Neural cell (in vitro differentiated cells): Measurements from ENCODE around the gene DUS1L. TPM values are rescaled to one million over a fixed set of nuclear protein-coding genes. Genes with fewer than 3 reads are reported as not detected.

Experiments used
- H2AFZ ChIP-seq: fragments of 200-600, 300-800 bp; sonication (generic), shearing (Covaris generic); 2 replicates; pipeline ENCODE4 v1.6.0; 2014; ENCODE audit warnings: low read depth, mild to moderate bottlenecking, antibody characterized with exemption, low read length, moderate library complexity
- H3F3A ChIP-seq: fragments of 200-600 bp; shearing (Covaris generic); 2 replicates; pipeline ENCODE4 v1.6.1; 2016; ENCODE audit warnings: mild to moderate bottlenecking, moderate library complexity, mixed read lengths, antibody characterized with exemption, low read length; ENCODE audit not compliant: insufficient read depth, poor library complexity, severe bottlenecking
- H3K27ac ChIP-seq: fragments of 200-600, 300-800 bp; sonication (generic), shearing (Covaris generic); 2 replicates; pipeline ENCODE4 v1.5.1; 2014; ENCODE audit warnings: mild to moderate bottlenecking, low read length, moderate library complexity
- H3K27me3 ChIP-seq: fragments of 300-800, 200-600 bp; sonication (generic), shearing (Covaris generic); 2 replicates; pipeline ENCODE4 v1.6.0; 2014; ENCODE audit warnings: mild to moderate bottlenecking, low read depth, low read length, moderate library complexity; ENCODE audit not compliant: insufficient read depth
- H3K36me3 ChIP-seq: fragments of 300-800, 200-600 bp; sonication (generic), shearing (Covaris generic); 2 replicates; pipeline ENCODE4 v1.5.1; 2014; ENCODE audit warnings: mild to moderate bottlenecking, antibody characterized with exemption, low read length, moderate library complexity; ENCODE audit not compliant: insufficient read depth
- H3K4me2 ChIP-seq: fragments of 300-800, 200-600 bp; sonication (generic), shearing (Covaris generic); 2 replicates; pipeline ENCODE4 v1.6.0; 2014; ENCODE audit warnings: mild to moderate bottlenecking, low read length
- H3K4me3 ChIP-seq: fragments of 300-800, 200-600 bp; sonication (generic), shearing (Covaris generic); 2 replicates; pipeline ENCODE4 v1.5.1; 2014; ENCODE audit warnings: mild to moderate bottlenecking, low read length, moderate library complexity
- H3K79me2 ChIP-seq: fragments of 200-600 bp; shearing (Covaris generic); replicated peaks from 2 replicates; pipeline ENCODE4 v1.6.0; 2014; ENCODE audit warnings: mild to moderate bottlenecking, low read length, moderate library complexity; ENCODE audit not compliant: insufficient read depth
- H3K9ac ChIP-seq: fragments of 300-800, 200-600 bp; sonication (generic), shearing (Covaris generic); 2 replicates; pipeline ENCODE4 v1.6.1; 2016; ENCODE audit warnings: mild to moderate bottlenecking, low read length, mixed read lengths
- H3K9me2 ChIP-seq: fragments of 200-600 bp; shearing (Covaris generic); 2 replicates; pipeline ENCODE4 v1.6.1; 2016; ENCODE audit warnings: mild to moderate bottlenecking, low read length, mixed read lengths; ENCODE audit not compliant: insufficient read depth
- H3K9me3 ChIP-seq: fragments of 200-600, 300-800 bp; sonication (generic), shearing (Covaris generic); 2 replicates; pipeline ENCODE4 v1.6.1; 2016; ENCODE audit warnings: mild to moderate bottlenecking, mixed run types, low read length, moderate library complexity, mixed read lengths
- H4K20me1 ChIP-seq: fragments of 200-600 bp; shearing (Covaris generic); 2 replicates; pipeline ENCODE4 v1.6.1; 2016; ENCODE audit warnings: mild to moderate bottlenecking, mixed run types; ENCODE audit not compliant: insufficient read depth
- EP300 ChIP-seq: fragments of 450-650 bp; conservative IDR thresholded peaks from 2 replicates; pipeline ENCODE4 v1.6.1; 2014; ENCODE audit warnings: antibody characterized with exemption, mild to moderate bottlenecking, moderate library complexity; ENCODE audit not compliant: poor library complexity, severe bottlenecking
- EZH2 ChIP-seq: fragments of 200-600, 300-800 bp; shearing (Covaris generic), sonication (generic); IDR thresholded peaks from 2 replicates; pipeline ENCODE4 v1.6.1; 2014; ENCODE audit warnings: antibody characterized with exemption, low read length, borderline replicate concordance, mild to moderate bottlenecking; ENCODE audit not compliant: insufficient read depth, poor library complexity, severe bottlenecking
- MXI1 ChIP-seq: fragments of 450-650 bp; conservative IDR thresholded peaks from 2 replicates; pipeline ENCODE4 v1.6.1; 2014; ENCODE audit warnings: antibody characterized with exemption, mild to moderate bottlenecking; ENCODE audit not compliant: poor library complexity, severe bottlenecking
- POLR2AphosphoS5 ChIP-seq: IDR thresholded peaks from 2 replicates; pipeline ENCODE4 v1.6.1; 2012
- RAD21 ChIP-seq: fragments of 450-650 bp; conservative IDR thresholded peaks from 2 replicates; pipeline ENCODE4 v1.6.1; 2014; ENCODE audit warnings: antibody characterized with exemption, mild to moderate bottlenecking, moderate library complexity
- SMC3 ChIP-seq: fragments of 450-650 bp; conservative IDR thresholded peaks from 2 replicates; pipeline ENCODE4 v1.6.1; 2014; ENCODE audit warnings: antibody characterized with exemption, mild to moderate bottlenecking, moderate library complexity; ENCODE audit not compliant: poor library complexity
- TAF1 ChIP-seq: IDR thresholded peaks from 2 replicates; pipeline ENCODE4 v1.6.1; 2012; ENCODE audit warnings: low read depth
- polyA plus RNA-seq: library from polyadenylated mRNA; depleted of rRNA; stranded (reverse); fragments of >200 nt; gene quantifications from 2 replicates; pipeline ENCODE4 v1.2.3, GENCODE V29; 2014
- TF ChIP-seq, protein P1 (sequence below): fragments of 450-650 bp; IDR thresholded peaks from 2 replicates; pipeline ENCODE4 v1.5.1; 2014; ENCODE audit warnings: antibody characterized with exemption, mild to moderate bottlenecking, moderate library complexity; ENCODE audit not compliant: poor library complexity, severe bottlenecking
- TF ChIP-seq, protein P2 (sequence below): IDR thresholded peaks from 2 replicates; pipeline ENCODE4 v1.6.1; 2012; ENCODE audit warnings: borderline replicate concordance

DUS1L gene
- polyA plus RNA-seq, 1 donor from 2014 or later = 100 TPM

GRCh38 chr17:82012640-82013295, 52.8 kb downstream of the DUS1L start:
- Histone ChIP-seq H3K79me2 (no peaks in the 10 kb centered on the region), H4K20me1 (no peaks in the 10 kb centered on the region), H3K9me2 (no peaks in the 10 kb centered on the region), H3K4me3 (no peak overlapping the region), H3K36me3 (no peaks in the 10 kb centered on the region), H3K9me3 (no peaks in the 10 kb centered on the region), H3F3A (no peaks in the 10 kb centered on the region), H2AFZ (no peak overlapping the region), H3K9ac (no peak overlapping the region), H3K27me3 (no peaks in the 10 kb centered on the region), H3K4me2 (no peak overlapping the region), H3K27ac (no peak overlapping the region)
- TF ChIP-seq, protein P1, sequence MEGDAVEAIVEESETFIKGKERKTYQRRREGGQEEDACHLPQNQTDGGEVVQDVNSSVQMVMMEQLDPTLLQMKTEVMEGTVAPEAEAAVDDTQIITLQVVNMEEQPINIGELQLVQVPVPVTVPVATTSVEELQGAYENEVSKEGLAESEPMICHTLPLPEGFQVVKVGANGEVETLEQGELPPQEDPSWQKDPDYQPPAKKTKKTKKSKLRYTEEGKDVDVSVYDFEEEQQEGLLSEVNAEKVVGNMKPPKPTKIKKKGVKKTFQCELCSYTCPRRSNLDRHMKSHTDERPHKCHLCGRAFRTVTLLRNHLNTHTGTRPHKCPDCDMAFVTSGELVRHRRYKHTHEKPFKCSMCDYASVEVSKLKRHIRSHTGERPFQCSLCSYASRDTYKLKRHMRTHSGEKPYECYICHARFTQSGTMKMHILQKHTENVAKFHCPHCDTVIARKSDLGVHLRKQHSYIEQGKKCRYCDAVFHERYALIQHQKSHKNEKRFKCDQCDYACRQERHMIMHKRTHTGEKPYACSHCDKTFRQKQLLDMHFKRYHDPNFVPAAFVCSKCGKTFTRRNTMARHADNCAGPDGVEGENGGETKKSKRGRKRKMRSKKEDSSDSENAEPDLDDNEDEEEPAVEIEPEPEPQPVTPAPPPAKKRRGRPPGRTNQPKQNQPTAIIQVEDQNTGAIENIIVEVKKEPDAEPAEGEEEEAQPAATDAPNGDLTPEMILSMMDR = no peak
- TF ChIP-seq TAF1 (no peak), SMC3 (no peak)

DNA sequence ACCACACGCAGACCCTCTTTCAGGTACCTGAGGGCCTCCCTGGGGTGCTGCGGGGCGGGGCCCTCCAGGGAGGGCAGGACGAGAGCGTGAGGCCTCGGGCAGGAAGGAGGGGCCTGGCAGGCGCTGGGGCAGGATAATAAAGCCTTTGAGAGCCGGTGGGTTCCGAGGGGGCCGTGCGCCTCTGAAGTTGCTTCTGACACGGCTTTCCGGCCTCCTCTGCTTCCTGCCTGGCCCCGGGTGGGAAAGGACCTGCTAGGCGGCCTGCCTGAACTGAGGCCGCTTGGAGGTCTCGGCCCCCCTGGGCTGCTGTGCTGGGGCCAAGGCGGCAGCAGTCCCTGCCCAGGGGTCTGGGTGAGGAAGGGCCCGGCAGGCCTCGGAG, 53.4 kb downstream of the DUS1L start:
- H3K9me2 ChIP-seq = no peaks in the 10 kb centered on the region
- H4K20me1 ChIP-seq = no peaks in the 10 kb centered on the region
- no peak overlapping the region for H2AFZ ChIP-seq
- no peak overlapping the region for H3K9ac ChIP-seq
- H3F3A ChIP-seq = no peaks in the 10 kb centered on the region
- H3K4me2 ChIP-seq = no peak overlapping the region
- H3K9me3 ChIP-seq = no peaks in the 10 kb centered on the region
- H3K27me3 ChIP-seq = no peaks in the 10 kb centered on the region
- no peaks in the 10 kb centered on the region for H3K36me3 ChIP-seq
- no peak overlapping the region for H3K4me3 ChIP-seq
- no peaks in the 10 kb centered on the region for H3K79me2 ChIP-seq
- H3K27ac ChIP-seq = no peak overlapping the region
- no peak for TF ChIP-seq EZH2
- no peak for TF ChIP-seq POLR2AphosphoS5
- TF ChIP-seq, protein P2, sequence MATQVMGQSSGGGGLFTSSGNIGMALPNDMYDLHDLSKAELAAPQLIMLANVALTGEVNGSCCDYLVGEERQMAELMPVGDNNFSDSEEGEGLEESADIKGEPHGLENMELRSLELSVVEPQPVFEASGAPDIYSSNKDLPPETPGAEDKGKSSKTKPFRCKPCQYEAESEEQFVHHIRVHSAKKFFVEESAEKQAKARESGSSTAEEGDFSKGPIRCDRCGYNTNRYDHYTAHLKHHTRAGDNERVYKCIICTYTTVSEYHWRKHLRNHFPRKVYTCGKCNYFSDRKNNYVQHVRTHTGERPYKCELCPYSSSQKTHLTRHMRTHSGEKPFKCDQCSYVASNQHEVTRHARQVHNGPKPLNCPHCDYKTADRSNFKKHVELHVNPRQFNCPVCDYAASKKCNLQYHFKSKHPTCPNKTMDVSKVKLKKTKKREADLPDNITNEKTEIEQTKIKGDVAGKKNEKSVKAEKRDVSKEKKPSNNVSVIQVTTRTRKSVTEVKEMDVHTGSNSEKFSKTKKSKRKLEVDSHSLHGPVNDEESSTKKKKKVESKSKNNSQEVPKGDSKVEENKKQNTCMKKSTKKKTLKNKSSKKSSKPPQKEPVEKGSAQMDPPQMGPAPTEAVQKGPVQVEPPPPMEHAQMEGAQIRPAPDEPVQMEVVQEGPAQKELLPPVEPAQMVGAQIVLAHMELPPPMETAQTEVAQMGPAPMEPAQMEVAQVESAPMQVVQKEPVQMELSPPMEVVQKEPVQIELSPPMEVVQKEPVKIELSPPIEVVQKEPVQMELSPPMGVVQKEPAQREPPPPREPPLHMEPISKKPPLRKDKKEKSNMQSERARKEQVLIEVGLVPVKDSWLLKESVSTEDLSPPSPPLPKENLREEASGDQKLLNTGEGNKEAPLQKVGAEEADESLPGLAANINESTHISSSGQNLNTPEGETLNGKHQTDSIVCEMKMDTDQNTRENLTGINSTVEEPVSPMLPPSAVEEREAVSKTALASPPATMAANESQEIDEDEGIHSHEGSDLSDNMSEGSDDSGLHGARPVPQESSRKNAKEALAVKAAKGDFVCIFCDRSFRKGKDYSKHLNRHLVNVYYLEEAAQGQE = no peak
- no peak for TF ChIP-seq RAD21
- TF ChIP-seq EP300 = no peak
- no peak for TF ChIP-seq MXI1
- TF ChIP-seq TAF1 = no peak
